Measurements from ENCODE around the gene SMIM1.

GRCh38 chr1:3796215-3797061 lies 23.9 kb downstream of the SMIM1 start, which contains the start of gene LRRC47:
- TF ChIP-seq CTCF (IDR thresholded peaks at IDR 0.05; ENCODE audit: low read depth, low read length, poor library complexity, severe bottlenecking) (no peak), EZH2phosphoT487 (IDR thresholded peaks at IDR 0.05; ENCODE audit: borderline replicate concordance, low read length) (no peak)
